Spleen (tissue), 11 donors: ENCODE measurements around the gene AKAP6. TPM values are rescaled to one million over a fixed set of nuclear protein-coding genes. Genes with fewer than 3 reads are reported as not detected.

Experiments used
- DNase-seq: peaks from one replicate; pipeline ENCODE4 v3.0.0-alpha.2; 2020
- H3K27ac ChIP-seq, 8 donors: fragments of 200-600 bp; sonication (generic) in 7 of 8; 1 replicate in 4 of 8; 2 replicates in 4 of 8; pipeline versions ENCODE4 v1.5.0 to v1.8.0; 2016 to 2021; ENCODE audit warnings: inconsistent platforms in 4 of 8, mild to moderate bottlenecking in 4 of 8, moderate library complexity in 1 of 8
- H3K27me3 ChIP-seq, 7 donors: fragments of 200-600 bp; sonication (generic) in 6 of 7; replicated peaks in 1 of 7; 1 replicate in 4 of 7; 2 replicates in 3 of 7; pipeline versions ENCODE4 v1.5.0 to v1.8.0; 2016 to 2021; ENCODE audit warnings: inconsistent platforms in 3 of 7, mild to moderate bottlenecking in 1 of 7
- H3K36me3 ChIP-seq, 6 donors: fragments of 200-600 bp; sonication (generic) in 5 of 6; 1 replicate in 4 of 6; 2 replicates in 2 of 6; pipeline versions ENCODE4 v1.5.0 to v1.8.0; 2016 to 2021; ENCODE audit warnings: inconsistent platforms in 2 of 6
- H3K4me1 ChIP-seq, 6 donors: fragments of 200-600 bp; sonication (generic) in 5 of 6; 1 replicate in 3 of 6; 2 replicates in 3 of 6; pipeline versions ENCODE4 v1.5.0 to v1.8.0; 2016 to 2021; ENCODE audit warnings: inconsistent platforms in 3 of 6
- H3K4me3 ChIP-seq, 8 donors: fragments of 200-600 bp; sonication (generic) in 7 of 8; 1 replicate in 4 of 8; 2 replicates in 4 of 8; pipeline versions ENCODE4 v1.5.0 to v1.8.0; 2016 to 2021; ENCODE audit warnings: inconsistent platforms in 4 of 8, mild to moderate bottlenecking in 4 of 8, moderate library complexity in 2 of 8
- H3K9me3 ChIP-seq, 8 donors: fragments of 200-600 bp; sonication (generic) in 7 of 8; 1 replicate in 4 of 8; 2 replicates in 4 of 8; pipeline versions ENCODE4 v1.5.0 to v1.8.0; 2016 to 2021; ENCODE audit warnings: inconsistent platforms in 4 of 8
- POLR2A ChIP-seq, 3 donors: fragments of 450-650 bp; IDR thresholded peaks; one replicate each; pipeline ENCODE4 v1.5.1; 2017; ENCODE audit warnings: antibody characterized with exemption in 3 of 3, mild to moderate bottlenecking in 1 of 3
- POLR2AphosphoS5 ChIP-seq, 3 donors: sonication (generic); formaldehyde crosslinking; IDR thresholded peaks; one replicate each; pipeline ENCODE4 v1.5.1; 2017; ENCODE audit warnings: antibody characterized with exemption in 3 of 3
- WGBS, 5 donors: extraction: QIAGEN DNeasy Blood & Tissue Kit in 3 of 5; methylation state at CpG; one replicate each; pipeline versions ENCODE4 v1.1.5 to v1.1.7; 2013 to 2018; 5-methylcytosine and 5-hydroxymethylcytosine counted together
- intact Hi-C: fragments of 100-400 bp; cut with DNase I; formaldehyde crosslinking; loops from one replicate; pipeline ENCODE4 v1.15.0; 2023; ENCODE audit warnings: low total_unique reads
- polyA plus RNA-seq, 3 donors: library from polyadenylated mRNA; stranded (reverse); fragments of 200-250 nt; gene quantifications; one replicate each; pipeline ENCODE4 v1.2.1, GENCODE V29; 2013
- total RNA-seq, 7 donors: library from RNA; depleted of rRNA in 3 of 7; stranded (reverse); fragments of >200 nt in 3 of 7; fragmentation: NEBNext Ultra II Directional in 4 of 7; extraction: Animal tissue kit (Norgen Biotek cat#: 25700) in 4 of 7; gene quantifications; one replicate each; pipeline versions ENCODE4 v1.1.0 to v1.2.1, GENCODE V29; 2016 to 2021
- TF ChIP-seq, protein P1 (sequence below), 11 experiments: fragments of 200-600 bp in 7 of 11; fragments of 450-650 bp in 4 of 11; sonication (generic) in 4 of 11; IDR thresholded peaks in 8 of 11; conservative IDR thresholded peaks in 3 of 11; 1 replicate in 7 of 11; 2 replicates in 4 of 11; pipeline versions ENCODE4 v1.4.0 to v1.8.0; 2016 to 2021; ENCODE audit warnings: antibody characterized with exemption in 11 of 11, inconsistent platforms in 4 of 11, mild to moderate bottlenecking in 1 of 11
- donor health status: healthy with polysubstance abuse.
- donor health status: DM: no; HTN: no; CAD: no; lungs with moderate emphysema.
- donor health status: DM: no; HTN: no; CAD: no.
- donor health status: Bipolar disorder and iron deficiency.
- donor health status: healthy.
- donor health status: DM: no; HTN: no; CAD: no.
- donor health status: DM: yes; HTN: yes; CAD: no.

The AKAP6 gene
- total and polyA plus RNA-seq, 10 donors, result 0.20 to 12.1 (median 4.8) TPM

DNA sequence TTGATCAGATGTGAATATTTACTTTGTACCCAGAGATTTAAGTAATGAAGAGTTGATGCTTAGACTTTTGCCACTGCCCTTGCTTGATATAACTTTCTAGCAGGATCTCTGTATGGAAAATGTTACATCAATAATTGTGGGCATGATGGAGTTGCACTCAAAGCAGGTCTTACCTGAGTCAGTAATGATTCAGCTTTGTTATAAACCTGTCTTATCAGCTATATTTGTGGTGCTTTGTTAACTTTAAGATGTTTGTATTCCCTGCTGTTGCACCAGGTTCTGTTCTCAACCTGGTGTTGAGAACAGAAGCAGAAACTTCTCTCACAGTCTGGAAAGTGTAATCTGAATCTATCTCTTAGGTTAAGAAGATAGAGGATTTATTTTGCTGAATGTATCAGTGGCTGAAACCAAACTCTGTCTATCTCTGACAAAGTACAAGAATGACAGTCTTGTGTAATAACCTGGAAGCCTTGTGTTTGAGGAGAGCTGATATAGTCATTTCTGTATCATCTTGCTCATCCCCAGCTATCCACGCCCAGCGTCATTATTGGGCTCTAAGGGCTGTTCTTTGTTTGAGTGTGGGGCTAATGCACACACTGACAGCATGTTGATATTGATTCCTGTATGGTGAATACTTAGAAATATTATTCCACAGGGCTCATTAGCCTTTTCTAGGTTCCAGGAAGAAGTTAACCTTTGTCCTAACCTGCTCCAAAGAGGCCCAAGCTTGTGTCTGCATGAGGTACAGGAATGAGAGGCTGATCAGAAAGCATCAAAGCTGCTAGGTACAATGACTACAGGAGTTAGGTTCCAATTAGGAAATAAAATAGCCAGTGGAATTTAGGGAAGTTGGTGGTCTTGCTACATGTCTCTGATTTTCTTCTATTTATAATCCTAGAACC is 3.6 kb downstream of the AKAP6 start:
- H3K4me3 ChIP-seq, result no peak overlapping the region
- no peak for DNase-seq
- TF ChIP-seq, protein P1, sequence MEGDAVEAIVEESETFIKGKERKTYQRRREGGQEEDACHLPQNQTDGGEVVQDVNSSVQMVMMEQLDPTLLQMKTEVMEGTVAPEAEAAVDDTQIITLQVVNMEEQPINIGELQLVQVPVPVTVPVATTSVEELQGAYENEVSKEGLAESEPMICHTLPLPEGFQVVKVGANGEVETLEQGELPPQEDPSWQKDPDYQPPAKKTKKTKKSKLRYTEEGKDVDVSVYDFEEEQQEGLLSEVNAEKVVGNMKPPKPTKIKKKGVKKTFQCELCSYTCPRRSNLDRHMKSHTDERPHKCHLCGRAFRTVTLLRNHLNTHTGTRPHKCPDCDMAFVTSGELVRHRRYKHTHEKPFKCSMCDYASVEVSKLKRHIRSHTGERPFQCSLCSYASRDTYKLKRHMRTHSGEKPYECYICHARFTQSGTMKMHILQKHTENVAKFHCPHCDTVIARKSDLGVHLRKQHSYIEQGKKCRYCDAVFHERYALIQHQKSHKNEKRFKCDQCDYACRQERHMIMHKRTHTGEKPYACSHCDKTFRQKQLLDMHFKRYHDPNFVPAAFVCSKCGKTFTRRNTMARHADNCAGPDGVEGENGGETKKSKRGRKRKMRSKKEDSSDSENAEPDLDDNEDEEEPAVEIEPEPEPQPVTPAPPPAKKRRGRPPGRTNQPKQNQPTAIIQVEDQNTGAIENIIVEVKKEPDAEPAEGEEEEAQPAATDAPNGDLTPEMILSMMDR (IDR thresholded peaks at IDR 0.05 in 8 of 11, conservative IDR thresholded peaks at IDR 0.05 in 3 of 11), result no peak
- TF ChIP-seq POLR2AphosphoS5 (IDR thresholded peaks at IDR 0.05), result no peak
- no peak for TF ChIP-seq POLR2A (IDR thresholded peaks at IDR 0.05)
- H3K27me3 ChIP-seq, result no peaks in the 10 kb centered on the region
- no peaks in the 10 kb centered on the region for H3K36me3 ChIP-seq
- no peaks in the 10 kb centered on the region for H3K9me3 ChIP-seq
- WGBS, 5 donors, result 74 to 96% (median 80%) methylated on average over 2 of the region's 2 CpGs
- intact Hi-C loops, result no loop called here
- no peaks in the 10 kb centered on the region for H3K4me1 ChIP-seq
- H3K27ac ChIP-seq, result no peak overlapping the region

DNA sequence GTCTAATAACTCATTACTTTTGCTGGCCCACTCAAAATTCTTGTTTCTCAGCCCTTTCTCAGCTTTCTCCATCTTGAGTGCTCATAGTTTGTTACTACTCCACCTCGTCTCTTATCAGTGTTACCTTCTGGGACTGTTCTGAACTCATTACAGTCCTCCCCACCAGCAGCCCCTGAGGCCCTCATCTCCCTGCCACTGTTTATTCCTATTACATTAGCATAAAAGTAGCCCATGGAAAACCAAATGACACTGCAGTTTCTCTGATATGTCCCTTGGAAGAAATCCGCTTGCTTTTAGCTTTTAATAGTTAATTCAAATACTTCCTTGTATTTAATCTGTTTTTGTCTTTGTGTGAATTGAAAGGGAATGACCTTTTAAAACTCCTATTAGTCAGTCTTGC is 7.6 kb downstream of the AKAP6 start:
- intact Hi-C loops, result no loop called here
- WGBS, 5 donors, result 86 to 100% (median 91%) methylated on average over 2 of the region's 2 CpGs
- Histone ChIP-seq H3K4me3 (no peak overlapping the region), H3K9me3 (no peaks in the 10 kb centered on the region), H3K4me1 (no peaks in the 10 kb centered on the region), H3K36me3 (no peaks in the 10 kb centered on the region), H3K27me3 (no peaks in the 10 kb centered on the region), H3K27ac (no peak overlapping the region)
- TF ChIP-seq POLR2A (IDR thresholded peaks at IDR 0.05), result no peak
- TF ChIP-seq, protein P1 (IDR thresholded peaks at IDR 0.05 in 8 of 11, conservative IDR thresholded peaks at IDR 0.05 in 3 of 11), result no peak
- no peak for TF ChIP-seq POLR2AphosphoS5 (IDR thresholded peaks at IDR 0.05)
- DNase-seq, result no peak

DNA sequence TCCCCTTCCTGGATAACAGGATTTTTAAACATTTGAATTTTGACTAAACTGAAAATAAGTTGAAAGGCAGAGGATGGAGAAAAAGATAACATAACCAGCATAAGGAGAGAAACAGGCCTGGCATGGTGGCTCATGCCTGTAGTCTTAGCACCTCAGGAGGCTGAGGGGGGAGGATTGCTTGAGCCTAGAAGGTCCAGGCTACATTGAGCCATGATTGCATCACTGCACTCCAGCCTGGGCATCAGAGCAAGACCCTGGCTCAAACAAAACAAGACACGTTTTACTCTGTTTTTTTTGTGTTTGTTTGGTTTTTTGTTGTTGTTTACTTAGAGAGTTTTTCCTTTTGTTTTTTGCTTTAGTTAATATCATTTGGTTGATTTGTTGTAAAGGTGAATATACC is 8.7 kb downstream of the AKAP6 start:
- Histone ChIP-seq H3K27ac (no peak overlapping the region), H3K4me1 (no peaks in the 10 kb centered on the region), H3K9me3 (no peaks in the 10 kb centered on the region), H3K27me3 (no peaks in the 10 kb centered on the region), H3K36me3 (no peaks in the 10 kb centered on the region), H3K4me3 (no peak overlapping the region)
- TF ChIP-seq POLR2A (IDR thresholded peaks at IDR 0.05) (no peak), POLR2AphosphoS5 (IDR thresholded peaks at IDR 0.05) (no peak)
- TF ChIP-seq, protein P1 (IDR thresholded peaks at IDR 0.05 in 8 of 11, conservative IDR thresholded peaks at IDR 0.05 in 3 of 11), result no peak
- intact Hi-C loops, result no loop called here
- 73 to 89% (median 78%) methylated on average over 1 of the region's 1 CpG for WGBS, 5 donors
- no peak for DNase-seq

DNA sequence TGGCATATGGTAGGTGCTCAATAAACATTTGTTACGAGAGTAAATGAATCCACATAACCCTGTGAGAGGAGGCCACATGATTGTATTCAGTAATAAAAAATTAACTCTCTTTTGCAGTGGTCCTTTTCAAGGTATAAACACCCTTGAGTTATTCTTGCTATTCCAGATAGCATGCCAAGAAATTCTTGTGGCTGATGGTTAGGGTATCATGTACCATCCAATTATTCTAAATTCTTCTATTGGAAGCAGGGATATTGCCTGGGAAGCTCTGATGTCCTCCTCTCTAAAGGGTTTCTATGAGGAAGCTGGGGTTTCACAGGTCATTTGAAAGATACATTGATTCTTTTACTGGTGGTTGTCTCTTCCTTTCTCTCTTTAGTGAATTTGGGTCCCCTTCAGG is 10.1 kb downstream of the AKAP6 start:
- no peaks in the 10 kb centered on the region for H3K27me3 ChIP-seq
- TF ChIP-seq POLR2A (IDR thresholded peaks at IDR 0.05), result no peak
- no peak for TF ChIP-seq POLR2AphosphoS5 (IDR thresholded peaks at IDR 0.05)
- intact Hi-C loops, result no loop called here
- H3K4me3 ChIP-seq, result no peak overlapping the region
- H3K27ac ChIP-seq, result no peak overlapping the region
- 71 to 87% (median 81%) methylated on average over 1 of the region's 1 CpG for WGBS, 5 donors
- H3K9me3 ChIP-seq, result no peaks in the 10 kb centered on the region
- H3K4me1 ChIP-seq, result no peaks in the 10 kb centered on the region
- DNase-seq, result no peak
- no peaks in the 10 kb centered on the region for H3K36me3 ChIP-seq
